ENCODE results near the gene CBR1.

- TF ChIP-seq, protein P1, sequence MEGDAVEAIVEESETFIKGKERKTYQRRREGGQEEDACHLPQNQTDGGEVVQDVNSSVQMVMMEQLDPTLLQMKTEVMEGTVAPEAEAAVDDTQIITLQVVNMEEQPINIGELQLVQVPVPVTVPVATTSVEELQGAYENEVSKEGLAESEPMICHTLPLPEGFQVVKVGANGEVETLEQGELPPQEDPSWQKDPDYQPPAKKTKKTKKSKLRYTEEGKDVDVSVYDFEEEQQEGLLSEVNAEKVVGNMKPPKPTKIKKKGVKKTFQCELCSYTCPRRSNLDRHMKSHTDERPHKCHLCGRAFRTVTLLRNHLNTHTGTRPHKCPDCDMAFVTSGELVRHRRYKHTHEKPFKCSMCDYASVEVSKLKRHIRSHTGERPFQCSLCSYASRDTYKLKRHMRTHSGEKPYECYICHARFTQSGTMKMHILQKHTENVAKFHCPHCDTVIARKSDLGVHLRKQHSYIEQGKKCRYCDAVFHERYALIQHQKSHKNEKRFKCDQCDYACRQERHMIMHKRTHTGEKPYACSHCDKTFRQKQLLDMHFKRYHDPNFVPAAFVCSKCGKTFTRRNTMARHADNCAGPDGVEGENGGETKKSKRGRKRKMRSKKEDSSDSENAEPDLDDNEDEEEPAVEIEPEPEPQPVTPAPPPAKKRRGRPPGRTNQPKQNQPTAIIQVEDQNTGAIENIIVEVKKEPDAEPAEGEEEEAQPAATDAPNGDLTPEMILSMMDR (IDR thresholded peaks at IDR 0.05): no peak
- TF ChIP-seq REST (IDR thresholded peaks at IDR 0.05; ENCODE audit: insufficient read depth in 1 of 2, low read depth in 2 of 2, low read length in 1 of 2): no peak
- no peak for TF ChIP-seq POLR2AphosphoS5 (IDR thresholded peaks at IDR 0.05; ENCODE audit: low read depth, low read length)
- TF ChIP-seq TCF7L2 (IDR thresholded peaks at IDR 0.05; ENCODE audit: low read depth, low read length): no peak
These were observed 22.7 kb upstream of the CBR1 start for GRCh38 chr21:36047139-36047538.

Measured in Panc1 (cell line).